ENCODE results near the gene ATP9A. TPM values are rescaled to one million over a fixed set of nuclear protein-coding genes. Genes with fewer than 3 reads are reported as not detected.

The ATP9A gene
- total and polyA plus RNA-seq, 2 of the 8 experiments (the other 6 are each of a cell fraction or from before 2014, with no cell fraction given) = 5.0 to 6.4 TPM

GRCh38 chr20:51562332-51563173 lies 205.6 kb downstream of the ATP9A start:
- POLR2A ChIA-PET (ENCODE audit: partially characterized antibody) = interaction anchor here (0.9 kb wide), 1 partner anchor 8 kb away, joined by 3 read pairs; no protein-coding TSS in a partner anchor
- no peaks in the 10 kb centered on the region for H3K9me3 ChIP-seq (ENCODE audit: insufficient read depth in 2 of 2, low read depth in 1 of 2, low read length in 1 of 2)
- no peak for FAIRE-seq
- H2BK5ac ChIP-seq (ENCODE audit: low read depth, low read length) = no peak overlapping the region
- 0 out of 2 replicates have a peak overlapping the region, but pooled peaks have one; percentile 55 for H2BK12ac ChIP-seq (ENCODE audit: low read depth, low read length)
- H3K27me3 ChIP-seq (replicated peaks in 1 of 4; ENCODE audit: control insufficient read depth in 3 of 4, extremely low read depth in 1 of 4, insufficient read depth in 3 of 4, low read length in 3 of 4) = peaks cover 20 to 57% (median 49%) of the 10 kb centered on the region in 4 experiments
- CTCF ChIA-PET (ENCODE audit: partially characterized antibody) = interaction anchor here (0.7 to 2.0 kb wide), 11 partner anchors 10 to 237 kb away, joined by 3 to 11 read pairs (median 4); no protein-coding TSS in a partner anchor
- 1% methylated on average over 72 of the region's 76 CpGs; no CpG with 5 or more reads in 1 of the 2 experiments for WGBS, 2 experiments (ENCODE audit: extremely low coverage in 1 of 2, insufficient coverage in 1 of 2, insufficient read length in 1 of 2, insufficient replicate concordance in 2 of 2, low coverage in 1 of 2, low lambda C conversion rate in 2 of 2, missing lambda C conversion rate in 1 of 2)
- H3K23me2 ChIP-seq (ENCODE audit: low read depth, low read length) = peaks cover 11% of the 10 kb centered on the region
- H3K79me1 ChIP-seq (ENCODE audit: low read depth, low read length) = no peaks in the 10 kb centered on the region
- H3K27ac ChIP-seq (ENCODE audit: low read depth, low read length) = no peak overlapping the region
- peak in 1 of 2 experiments; percentile 85 for DNase-seq (ENCODE audit: low read depth in 1 of 2, low spot score in 2 of 2)
- no peaks in the 10 kb centered on the region for H3K36me3 ChIP-seq (ENCODE audit: control insufficient read depth in 2 of 4, insufficient read depth in 4 of 4, low read length in 3 of 4)
- H3K4ac ChIP-seq (replicated peaks; ENCODE audit: insufficient read length, low read depth, low read length) = no peak overlapping the region
- H3K4me1 ChIP-seq (replicated peaks in 1 of 4; ENCODE audit: control insufficient read depth in 3 of 4, insufficient read depth in 4 of 4, low read length in 3 of 4) = peaks cover 0 to 12% (median 4%) of the 10 kb centered on the region in 4 experiments; a peak in 5 of 7 replicates
- H4K8ac ChIP-seq (ENCODE audit: extremely low read depth, insufficient read depth, low read length) = no peak overlapping the region
- no peak overlapping the region for H3K56ac ChIP-seq (replicated peaks; ENCODE audit: insufficient read length, low read depth, low read length)
- H2AFZ ChIP-seq (ENCODE audit: low read length) = peak overlapping the region; percentile 92
- H3K23ac ChIP-seq (ENCODE audit: insufficient read length) = no peak overlapping the region
- no peak overlapping the region for H3K18ac ChIP-seq (ENCODE audit: extremely low read depth, low read length)
- H4K5ac ChIP-seq (ENCODE audit: insufficient read length, low read depth, low read length) = no peak overlapping the region
- H3K9ac ChIP-seq (replicated peaks in 1 of 4; ENCODE audit: extremely low read depth in 1 of 4, low read depth in 3 of 4, low read length in 3 of 4) = peak overlapping the region in 2 of 4 experiments; percentile 31 to 46; a peak in 3 of 7 replicates
- no peaks in the 10 kb centered on the region for H3K79me2 ChIP-seq (ENCODE audit: control insufficient read depth in 1 of 2, insufficient read depth in 2 of 2, low read length in 2 of 2)
- no peak overlapping the region for H2BK120ac ChIP-seq (replicated peaks; ENCODE audit: low read depth, low read length)
- peak overlapping the region; percentile 29 to 64 (median 62) for H3K4me3 ChIP-seq (ENCODE audit: extremely low read depth in 1 of 4, insufficient read depth in 2 of 4, low read depth in 3 of 4, low read length in 4 of 4)
- H2BK20ac ChIP-seq (ENCODE audit: low read length) = no peak overlapping the region
- no peak overlapping the region for H3K14ac ChIP-seq (ENCODE audit: insufficient read length)
- no peak overlapping the region for H2AK5ac ChIP-seq (ENCODE audit: low read depth, low read length)
- H3K4me2 ChIP-seq (ENCODE audit: insufficient read depth in 1 of 2, low read depth in 2 of 2, low read length in 2 of 2) = peak overlapping the region; percentile 68 to 99
- no peak overlapping the region for H2BK15ac ChIP-seq (ENCODE audit: low read length)
- no peaks in the 10 kb centered on the region for H4K20me1 ChIP-seq (replicated peaks in 1 of 2; ENCODE audit: control insufficient read depth in 1 of 2, insufficient read depth in 2 of 2, low read length in 2 of 2)
- H4K91ac ChIP-seq (replicated peaks; ENCODE audit: insufficient read length, low read length) = no peak overlapping the region
- TF ChIP-seq KDM1A (IDR thresholded peaks at IDR 0.05; ENCODE audit: borderline replicate concordance, low read length) (peak; percentile 88; the same call in 1 of the 2 replicates), E2F6 (IDR thresholded peaks at IDR 0.05) (peak; percentile 81), HDAC2 (IDR thresholded peaks at IDR 0.05; ENCODE audit: borderline replicate concordance in 1 of 2, low read depth in 2 of 2, low read length in 2 of 2) (0 out of 4 replicates have a peak, but pooled peaks of 1 of the 2 experiments have one; percentile 11), SP1 (IDR thresholded peaks at IDR 0.05; ENCODE audit: low read depth, low read length) (no peak), ASH2L (IDR thresholded peaks at IDR 0.05; ENCODE audit: low read length) (peak; percentile 45), KDM4A (IDR thresholded peaks at IDR 0.05; ENCODE audit: low read depth, low read length, severe bottlenecking) (peak; percentile 75), PHF8 (conservative IDR thresholded peaks at IDR 0.05; ENCODE audit: low read depth, low read length) (peak; percentile 38; the same call in 1 of the 2 replicates), POLR2AphosphoS5 (IDR thresholded peaks at IDR 0.05; ENCODE audit: low read depth, low read length) (no peak), RBBP5 (IDR thresholded peaks at IDR 0.05; ENCODE audit: borderline replicate concordance, low read depth, low read length) (peak; percentile 80; the same call in 1 of the 2 replicates), CBX8 (IDR thresholded peaks at IDR 0.05; ENCODE audit: borderline replicate concordance, low read depth, low read length) (no peak)

Measured in H1 (cell line).